DOHH2 (cell line): ENCODE measurements around the gene FPR2.

Source experiments
- EZH2phosphoT487 ChIP-seq: fragments of 200-600 bp; sonication (generic); IDR thresholded peaks from 2 replicates; pipeline ENCODE4 v1.6.1; 2017; ENCODE audit warnings: borderline replicate concordance, mild to moderate bottlenecking, antibody characterized with exemption, low read length, moderate library complexity, mixed read lengths
- TF ChIP-seq, protein P1 (sequence below): fragments of 200-600 bp; sonication (generic); IDR thresholded peaks from one replicate; pipeline ENCODE4 v1.5.1; 2014; ENCODE audit warnings: antibody characterized with exemption, mild to moderate bottlenecking, low read depth, low read length; ENCODE audit not compliant: poor library complexity, severe bottlenecking

DNA sequence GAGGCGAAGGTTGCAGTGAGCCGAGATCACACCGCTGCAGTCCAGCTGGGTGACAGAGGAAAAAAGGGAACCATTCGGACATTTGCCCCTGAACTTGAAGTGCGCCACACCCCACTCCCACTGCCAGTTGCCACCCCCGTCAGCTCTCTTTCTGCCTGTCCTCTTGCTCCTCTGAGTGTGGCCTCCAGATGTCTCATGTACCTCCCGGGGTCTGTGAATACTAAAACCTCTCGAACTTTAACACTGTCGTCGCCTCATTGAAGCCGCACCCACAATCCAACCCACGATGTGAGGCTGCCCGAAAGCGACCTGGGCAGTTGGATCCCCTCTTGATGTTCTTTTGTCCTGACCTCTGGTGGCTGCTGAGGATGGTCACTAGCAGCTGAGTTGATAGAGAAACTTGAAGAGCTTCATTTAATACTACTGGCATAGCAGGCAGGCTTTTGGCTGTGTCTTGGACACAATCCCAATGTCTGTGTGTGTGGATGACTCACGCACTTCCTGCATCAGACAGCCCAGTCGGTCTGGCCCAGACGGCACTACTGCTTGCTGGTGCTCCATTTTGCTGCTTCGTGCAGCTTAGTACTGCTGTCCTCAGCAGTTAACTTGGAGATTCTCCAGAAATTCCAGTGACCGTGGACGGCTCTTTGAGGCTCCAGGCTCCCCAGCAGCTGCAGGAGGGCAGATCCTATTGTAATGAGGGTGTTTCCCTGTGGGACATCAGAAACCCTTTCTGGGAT lies 38.2 kb downstream of the FPR2 start:
- TF ChIP-seq, protein P1, sequence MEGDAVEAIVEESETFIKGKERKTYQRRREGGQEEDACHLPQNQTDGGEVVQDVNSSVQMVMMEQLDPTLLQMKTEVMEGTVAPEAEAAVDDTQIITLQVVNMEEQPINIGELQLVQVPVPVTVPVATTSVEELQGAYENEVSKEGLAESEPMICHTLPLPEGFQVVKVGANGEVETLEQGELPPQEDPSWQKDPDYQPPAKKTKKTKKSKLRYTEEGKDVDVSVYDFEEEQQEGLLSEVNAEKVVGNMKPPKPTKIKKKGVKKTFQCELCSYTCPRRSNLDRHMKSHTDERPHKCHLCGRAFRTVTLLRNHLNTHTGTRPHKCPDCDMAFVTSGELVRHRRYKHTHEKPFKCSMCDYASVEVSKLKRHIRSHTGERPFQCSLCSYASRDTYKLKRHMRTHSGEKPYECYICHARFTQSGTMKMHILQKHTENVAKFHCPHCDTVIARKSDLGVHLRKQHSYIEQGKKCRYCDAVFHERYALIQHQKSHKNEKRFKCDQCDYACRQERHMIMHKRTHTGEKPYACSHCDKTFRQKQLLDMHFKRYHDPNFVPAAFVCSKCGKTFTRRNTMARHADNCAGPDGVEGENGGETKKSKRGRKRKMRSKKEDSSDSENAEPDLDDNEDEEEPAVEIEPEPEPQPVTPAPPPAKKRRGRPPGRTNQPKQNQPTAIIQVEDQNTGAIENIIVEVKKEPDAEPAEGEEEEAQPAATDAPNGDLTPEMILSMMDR = no peak
- TF ChIP-seq EZH2phosphoT487 = no peak
